Mesenteric fat pad (tissue), 1 donor: ENCODE data around the gene CYCS. TPM values are rescaled to one million over a fixed set of nuclear protein-coding genes. Genes with fewer than 3 reads are reported as not detected.
"Not testable (repeated sequence)": the region's sequence is repeated elsewhere in the genome, so short reads cannot be mapped to it uniquely, and the experiment has no call there.

Experiments used
- DNase-seq: peaks from one replicate; pipeline ENCODE4 v3.0.0-alpha.2; 2020; ENCODE audit warnings: low spot score
- total RNA-seq: library from RNA; stranded (reverse); fragmentation: NEBNext Ultra II Directional; extraction: Animal tissue kit (Norgen Biotek cat#: 25700); gene quantifications from one replicate; pipeline ENCODE4 v1.2.1, GENCODE V29; 2021
- donor health status: DM: yes; HTN: yes; CAD: no.

The CYCS gene
- total RNA-seq, 1 donor from 2014 or later = 107 TPM

- no peak for DNase-seq
Observed at GRCh38 chr7:25118048-25118753, 6.9 kb downstream of the CYCS start.

- DNase-seq = no peak
Observed at GRCh38 chr7:25117226-25118047, 7.6 kb downstream of the CYCS start.

- no peak for DNase-seq
Observed at GRCh38 chr7:25116621-25117020, 8.4 kb downstream of the CYCS start.

GRCh38 chr7:25110514-25110913 lies 14.5 kb downstream of the CYCS start:
- DNase-seq = not testable (repeated sequence)

- no peak for DNase-seq
Observed at GRCh38 chr7:25109276-25109675, 15.8 kb downstream of the CYCS start.

GRCh38 chr7:25105911-25106310 lies 19.1 kb downstream of the CYCS start:
- DNase-seq = no peak

- DNase-seq = no peak
Observed at GRCh38 chr7:25103773-25104172, 21.3 kb downstream of the CYCS start.

GRCh38 chr7:25101817-25102216 lies 23.2 kb downstream of the CYCS start:
- no peak for DNase-seq

GRCh38 chr7:25098096-25099046 lies 26.7 kb downstream of the CYCS start:
- no peak for DNase-seq

GRCh38 chr7:25095516-25096345 lies 29.3 kb downstream of the CYCS start:
- DNase-seq = no peak

- no peak for DNase-seq
Observed at GRCh38 chr7:25093268-25093826, 31.7 kb downstream of the CYCS start.

GRCh38 chr7:25091779-25092178 lies 33.3 kb downstream of the CYCS start:
- DNase-seq = no peak

GRCh38 chr7:25091176-25091575 lies 33.9 kb downstream of the CYCS start:
- DNase-seq = no peak

GRCh38 chr7:25090374-25090773 lies 34.7 kb downstream of the CYCS start:
- no peak for DNase-seq

- no peak for DNase-seq
Observed at GRCh38 chr7:25087855-25088254, 37.2 kb downstream of the CYCS start.

GRCh38 chr7:25084821-25085220 lies 40.2 kb downstream of the CYCS start:
- no peak for DNase-seq

- no peak for DNase-seq
Observed at GRCh38 chr7:25083201-25083600, 41.9 kb downstream of the CYCS start.

GRCh38 chr7:25082041-25082440 lies 43.0 kb downstream of the CYCS start:
- not testable (repeated sequence) for DNase-seq

GRCh38 chr7:25077096-25077495 lies 48.0 kb downstream of the CYCS start:
- no peak for DNase-seq

- DNase-seq = no peak
Observed at GRCh38 chr7:25075459-25075858, 49.6 kb downstream of the CYCS start.
